HG02610 (cell line): Measurements from ENCODE around the gene TAS1R1.

Source experiments
- ATAC-seq: cut with Tn5 transposase; IDR thresholded peaks from one replicate; pipeline ENCODE4 v1.9.1; 2021; ENCODE audit warnings: mild to moderate bottlenecking, moderate library complexity; ENCODE audit not compliant: unreplicated experiment

TAS1R1 gene

DNA sequence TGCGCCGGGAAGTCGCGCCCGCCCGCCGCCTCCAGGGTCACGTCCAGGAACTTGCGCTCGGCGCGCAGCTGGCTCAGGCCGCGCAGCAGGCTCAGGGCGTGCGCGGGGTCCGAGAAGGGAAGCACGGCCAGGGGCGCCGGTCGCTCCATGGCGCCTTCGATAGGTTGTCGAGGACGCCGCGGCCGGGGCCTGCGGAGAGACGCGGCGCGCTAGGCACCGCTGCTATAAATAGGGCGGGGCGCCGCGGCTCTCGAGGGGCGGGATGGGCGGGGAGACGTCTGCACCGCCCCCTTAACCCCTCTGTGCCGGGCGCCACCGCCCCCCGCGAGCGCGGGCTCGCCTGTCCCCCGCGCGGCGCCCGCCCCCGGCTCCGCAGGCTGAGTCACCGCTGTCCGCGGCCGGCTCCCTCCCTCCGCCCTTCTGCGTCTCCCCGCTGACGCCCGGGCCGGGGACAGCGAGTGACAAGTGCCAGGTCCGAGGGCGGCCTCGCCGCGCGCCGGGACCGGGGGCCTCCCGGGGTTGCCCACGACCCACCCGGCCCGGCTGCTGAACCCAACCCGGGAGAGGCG is 47.6 kb downstream of the TAS1R1 start, which contains the start of gene KLHL21:
Gene KLHL21 (minus strand): TSS at position 201 of the 569 bp plus-strand sequence. CDS start 52 bp downstream, at position 149.
- peak; percentile 46 for ATAC-seq

DNA sequence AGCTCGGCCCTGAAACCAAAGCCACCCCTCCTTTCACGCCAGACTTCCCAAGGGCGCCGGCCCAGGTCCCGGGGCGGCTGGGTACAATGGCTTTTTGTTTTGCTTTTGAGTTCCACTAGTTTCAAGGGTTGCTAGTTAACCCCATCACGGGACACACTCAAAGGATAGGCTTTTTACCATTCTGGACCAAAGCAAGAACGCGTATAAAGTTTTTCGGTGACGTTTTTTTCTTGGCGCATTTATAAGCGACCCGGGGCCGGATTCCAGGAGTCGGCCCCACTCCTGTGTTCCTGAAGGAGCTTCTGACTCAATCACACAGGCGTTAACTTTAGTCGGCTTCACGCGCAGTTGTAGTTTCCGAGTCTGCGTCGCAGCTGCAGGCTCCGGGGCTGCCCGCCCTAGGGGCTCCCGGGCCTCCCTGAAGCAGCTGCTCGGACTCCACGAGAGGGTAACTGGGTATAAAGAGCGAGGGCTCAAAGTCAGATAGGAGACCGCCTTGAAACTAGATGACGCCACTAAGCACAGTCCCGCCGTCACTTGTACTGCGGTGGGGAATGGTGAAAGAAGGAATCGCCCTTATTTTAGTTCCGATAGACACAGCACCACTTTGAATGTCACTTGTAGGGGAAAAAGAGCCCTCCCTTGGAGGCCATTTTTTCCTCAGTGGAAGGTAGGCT is 48.3 kb downstream of the TAS1R1 start:
- peak; percentile 15 for ATAC-seq

DNA sequence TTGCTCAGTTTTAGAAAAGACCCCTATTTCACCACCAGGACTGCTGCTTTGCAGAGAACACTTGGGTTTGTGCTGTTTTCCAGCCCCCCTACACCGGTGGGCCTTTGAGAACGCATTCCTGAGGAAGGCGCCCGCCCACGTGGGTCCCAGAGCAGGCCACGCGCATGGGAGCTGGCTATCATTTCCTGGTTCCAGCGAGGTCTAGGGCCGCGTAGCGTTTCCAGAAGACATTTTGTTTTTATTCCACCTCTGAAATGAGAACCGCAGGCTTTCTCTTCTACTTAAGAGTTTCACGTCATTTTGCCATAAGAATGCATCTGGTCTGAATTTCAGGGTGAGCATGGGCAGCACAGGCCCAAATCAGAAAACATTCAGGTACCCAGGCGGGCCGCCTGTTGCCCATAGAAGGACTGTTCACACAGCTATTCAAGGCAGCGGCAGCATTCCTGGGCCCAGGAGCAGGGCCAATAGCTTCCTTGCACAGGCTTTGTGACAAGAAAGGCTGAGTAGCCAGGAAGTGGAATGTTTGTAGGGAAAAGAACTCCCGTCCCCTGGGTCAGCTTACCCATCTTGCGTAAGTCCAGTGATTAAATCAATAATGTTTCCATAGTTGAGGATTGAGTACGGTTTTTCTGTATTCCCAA is 48.9 kb downstream of the TAS1R1 start:
- ATAC-seq: no peak

DNA sequence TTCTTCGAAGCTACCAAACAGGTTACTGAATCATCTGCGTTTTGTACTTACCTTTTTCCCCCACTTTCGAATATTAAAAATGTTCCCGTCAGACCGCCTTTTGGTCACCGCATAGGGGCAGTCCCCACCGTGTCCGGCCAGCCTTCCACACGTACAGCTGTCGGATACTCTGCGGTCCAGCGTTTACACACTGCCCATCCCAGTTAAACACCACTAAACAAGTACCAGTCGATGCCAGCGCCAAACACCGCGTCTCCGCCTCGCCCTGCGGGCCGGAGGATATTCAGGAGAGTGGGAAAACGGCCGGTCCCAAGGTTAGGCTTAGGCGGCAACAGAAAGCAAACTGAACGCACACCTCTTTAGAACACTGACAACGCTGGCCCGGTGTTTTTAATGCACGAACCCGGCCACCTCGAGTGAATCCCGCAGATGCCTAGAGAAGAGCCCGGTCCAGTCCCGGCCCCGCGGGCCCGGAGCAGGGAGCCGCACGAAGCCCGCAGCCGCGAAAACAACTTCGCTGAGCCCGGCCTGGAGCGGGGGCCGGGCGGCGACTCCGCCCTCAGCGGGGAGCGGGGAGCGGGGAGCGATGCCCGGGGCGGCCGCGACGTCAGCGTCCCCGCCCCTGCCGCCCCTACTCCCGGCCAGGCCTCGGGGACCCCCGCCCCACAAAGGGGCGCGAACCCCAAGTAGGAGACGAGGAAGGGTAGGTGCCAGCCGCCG is 57.7 kb downstream of the TAS1R1 start:
- ATAC-seq: peak; percentile 31

DNA sequence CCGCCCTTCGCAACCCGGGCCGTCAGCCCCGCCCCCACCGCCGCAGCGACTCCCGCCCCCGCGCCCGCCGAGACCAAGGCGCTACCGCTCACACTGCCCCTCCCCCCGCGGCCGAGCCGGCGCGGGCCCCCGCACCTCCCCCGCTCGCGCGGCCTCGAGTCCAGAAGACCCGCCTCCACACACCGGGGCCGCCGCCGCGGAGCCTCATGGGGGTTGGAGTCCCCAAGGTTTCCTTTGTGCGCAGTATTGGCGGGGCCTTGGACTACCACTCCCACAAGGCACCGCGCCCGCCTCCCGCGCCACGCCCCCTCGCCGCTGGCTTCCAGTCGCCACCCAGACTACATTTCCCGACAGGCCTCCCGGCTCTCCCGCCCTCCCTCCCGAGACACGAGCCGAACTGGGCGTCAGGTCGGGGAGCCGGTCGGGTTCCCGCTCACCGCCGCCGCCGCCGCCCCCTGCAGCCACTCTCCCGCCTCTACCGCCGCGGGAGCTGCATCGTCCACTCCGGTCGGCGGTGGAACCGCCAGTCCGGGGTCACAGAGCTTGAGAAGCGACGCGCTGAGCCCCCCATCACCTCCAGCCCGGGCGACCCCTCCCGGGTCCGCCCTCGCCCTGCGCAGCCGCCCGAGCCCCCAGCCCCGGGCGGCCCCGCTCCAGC is 58.4 kb downstream of the TAS1R1 start, which contains the start of gene PHF13:
Gene PHF13 (plus strand): TSS at position 371 of the 658 bp plus-strand sequence. CDS start 336 bp downstream, outside the sequence.
- ATAC-seq: peak; percentile 90

DNA sequence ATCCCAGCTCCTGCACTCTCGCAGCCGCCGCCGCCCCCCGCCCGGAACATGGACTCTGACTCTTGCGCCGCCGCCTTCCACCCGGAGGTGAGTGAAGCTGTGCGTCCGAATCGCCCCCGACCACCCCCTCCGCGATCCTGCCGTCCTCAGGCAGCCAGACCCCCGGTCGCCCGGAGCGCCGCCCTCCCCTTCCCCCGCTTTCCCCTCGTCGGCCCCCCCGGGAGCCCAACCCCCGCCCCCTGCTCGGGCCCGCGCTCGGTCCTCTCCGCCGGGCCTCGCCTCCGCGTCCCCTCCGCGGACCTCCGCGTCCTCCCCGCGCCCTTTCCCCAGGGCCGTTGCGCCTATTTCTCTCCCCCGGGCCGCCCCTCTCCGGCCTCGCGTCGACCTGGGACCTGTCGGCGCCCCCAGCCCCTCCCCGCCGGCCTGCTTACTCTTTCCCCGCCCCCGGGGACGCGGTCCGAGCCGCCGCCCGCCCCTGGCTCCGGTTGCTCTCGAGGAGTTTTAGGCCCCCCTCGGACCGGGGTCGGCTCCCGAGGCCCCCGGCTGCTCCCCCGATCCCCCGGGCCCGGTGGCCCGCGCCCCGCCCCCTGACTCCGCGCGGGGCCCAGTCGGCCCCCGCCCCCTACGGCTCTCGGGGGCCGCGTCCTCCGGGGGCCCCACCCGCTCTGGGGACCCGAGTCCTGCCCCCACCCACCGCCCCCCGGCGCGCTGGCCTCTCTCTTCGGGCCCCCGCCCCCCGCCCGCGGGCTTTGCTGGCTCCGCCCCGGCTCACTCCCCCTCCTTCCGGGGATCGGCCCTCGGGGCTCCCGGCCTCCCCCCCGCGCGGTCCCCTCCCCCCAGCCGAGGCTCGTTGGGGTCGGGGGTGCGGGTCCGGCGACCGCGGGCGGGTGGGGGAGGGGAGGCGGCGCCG is 59.2 kb downstream of the TAS1R1 start:
- ATAC-seq: no peak

DNA sequence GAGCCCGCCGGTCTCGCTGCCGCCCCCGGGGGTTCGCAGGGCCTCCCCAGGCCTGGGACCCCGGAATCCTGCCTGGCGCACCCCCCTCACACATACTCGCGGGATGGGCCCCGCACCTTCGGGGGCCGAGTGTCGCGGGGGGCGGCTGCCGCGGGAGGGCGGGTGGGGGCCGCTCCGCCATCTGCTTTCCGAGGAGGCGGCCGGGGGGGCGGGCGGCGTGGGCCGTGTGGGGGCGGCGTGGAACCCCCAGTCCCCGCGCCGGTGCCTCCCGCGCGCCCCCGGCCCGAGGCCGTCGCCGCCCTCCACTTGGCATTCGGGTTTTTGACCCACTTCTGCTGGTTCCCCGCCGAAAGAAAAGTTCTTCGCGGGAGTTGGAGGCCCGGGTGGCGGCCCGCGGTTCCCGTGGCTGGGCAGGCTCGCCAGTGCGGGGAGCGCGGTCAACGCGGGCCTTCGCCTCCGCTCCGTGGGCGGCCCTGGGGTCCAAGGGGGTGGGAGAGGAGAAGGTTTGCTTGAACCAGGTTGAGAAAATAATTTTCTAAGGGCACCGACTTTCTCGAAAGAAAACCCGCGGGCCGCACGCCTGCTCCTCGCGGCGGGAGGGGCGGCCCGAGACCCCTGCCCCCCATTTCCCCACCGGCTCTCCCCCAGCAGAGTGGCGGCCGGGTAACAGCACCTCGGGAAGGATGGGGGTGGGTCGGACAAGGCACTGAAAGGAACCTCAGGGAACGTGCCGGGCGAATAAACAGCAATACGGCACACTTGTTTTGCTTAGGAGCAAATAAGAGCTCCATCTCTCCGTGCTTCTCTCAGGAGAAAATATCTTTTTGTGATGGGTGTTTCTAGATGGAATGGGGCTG is 60.0 kb downstream of the TAS1R1 start:
- no peak for ATAC-seq

DNA sequence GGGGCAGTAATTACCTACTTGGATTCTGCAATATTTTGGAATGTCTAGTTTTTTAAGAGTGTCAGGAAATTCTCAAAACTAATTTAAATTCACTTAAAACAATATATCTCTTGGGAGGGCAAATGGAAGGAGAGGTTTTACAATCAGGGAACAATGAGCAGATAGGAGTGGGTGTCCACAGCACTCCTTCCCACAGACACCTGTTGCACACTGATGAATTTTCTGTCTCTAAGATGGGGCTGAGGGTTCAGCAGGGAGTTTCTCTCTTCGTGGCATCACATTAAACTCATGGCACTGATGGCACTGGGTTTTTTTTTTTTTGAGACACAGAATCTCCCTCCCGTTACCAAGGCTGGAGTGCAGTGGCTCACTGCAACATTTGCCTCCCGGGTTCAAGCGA is 63.9 kb downstream of the TAS1R1 start:
- ATAC-seq: no peak

DNA sequence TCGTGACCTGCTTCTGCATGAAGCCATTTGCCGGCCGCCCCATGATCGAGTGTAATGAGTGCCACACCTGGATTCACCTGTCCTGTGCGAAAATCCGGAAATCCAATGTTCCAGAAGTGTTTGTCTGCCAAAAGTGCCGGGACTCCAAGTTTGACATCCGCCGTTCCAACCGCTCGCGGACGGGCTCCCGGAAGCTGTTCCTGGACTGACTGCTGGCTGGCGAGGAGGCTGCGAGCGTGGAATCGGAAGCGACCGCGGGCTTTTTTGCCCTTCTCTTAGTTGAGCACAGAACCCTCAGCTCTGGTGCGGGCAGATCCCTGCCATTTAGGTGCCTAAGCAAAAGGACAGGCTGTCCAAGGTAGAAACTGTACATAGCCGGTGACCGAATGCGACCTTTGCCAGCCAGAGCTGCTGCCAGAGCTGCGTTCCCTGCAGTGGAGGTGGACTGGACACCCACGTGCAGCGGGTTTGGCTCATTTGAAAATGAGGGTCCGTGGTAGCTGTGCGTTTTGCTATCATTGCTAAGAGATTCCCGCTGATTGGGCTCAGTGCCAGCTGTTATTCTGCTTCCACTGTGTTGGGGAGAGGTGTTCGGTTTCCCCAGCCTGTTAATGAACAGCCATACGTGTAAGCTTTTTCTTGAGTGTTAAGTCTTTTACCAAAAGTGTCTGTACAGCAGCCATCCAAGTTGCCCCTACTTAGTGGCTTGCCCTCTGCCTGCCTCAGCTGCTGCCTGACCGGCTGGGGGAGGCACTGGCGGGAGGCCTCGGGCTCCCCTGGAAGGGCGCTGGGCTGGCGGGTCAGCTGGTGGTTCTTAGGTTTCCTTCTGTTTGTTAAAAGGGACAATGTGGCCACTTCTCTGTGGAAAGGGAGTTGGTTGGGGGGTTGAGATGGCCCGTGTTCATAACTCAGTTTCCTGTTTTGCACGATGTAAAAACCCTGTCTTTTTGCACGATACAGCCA is 66.6 kb downstream of the TAS1R1 start:
- no peak for ATAC-seq

DNA sequence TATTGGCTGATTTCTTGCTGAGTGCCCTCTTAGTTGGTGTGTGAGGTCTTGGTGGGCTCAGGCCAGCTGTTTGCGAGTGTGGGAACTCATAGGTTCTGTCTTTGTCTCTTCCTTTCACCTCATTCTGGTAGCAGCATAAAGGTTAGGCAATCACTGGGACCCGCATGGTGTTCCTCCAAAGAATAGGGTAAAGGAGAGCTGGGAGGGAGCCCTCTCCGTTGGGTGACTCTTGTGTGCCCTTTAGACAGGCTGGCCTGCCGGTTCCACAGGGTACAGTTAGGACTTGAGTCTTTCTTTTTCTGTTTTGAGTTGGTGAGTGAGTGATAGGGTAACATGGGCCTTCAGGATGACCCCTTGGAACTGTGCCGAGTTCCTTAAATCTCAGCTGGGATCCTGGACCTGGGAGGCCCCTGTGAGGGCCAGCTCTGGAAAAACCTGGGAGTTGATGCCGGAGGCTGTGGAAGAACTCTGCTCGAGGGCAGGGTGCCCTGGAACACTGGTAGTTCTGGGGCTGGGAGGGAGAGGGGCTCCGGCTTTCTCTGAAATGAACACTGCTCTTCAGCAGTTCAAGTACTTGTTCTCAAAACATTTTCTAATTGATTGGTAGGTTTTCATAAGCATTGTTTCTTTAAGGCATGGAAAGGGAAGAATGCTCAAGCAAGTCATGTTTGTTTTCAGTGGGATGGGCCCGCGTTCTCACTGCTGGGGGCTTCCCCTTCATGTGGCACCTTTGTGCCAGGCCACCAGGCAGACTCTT is 67.5 kb downstream of the TAS1R1 start:
- ATAC-seq: no peak

DNA sequence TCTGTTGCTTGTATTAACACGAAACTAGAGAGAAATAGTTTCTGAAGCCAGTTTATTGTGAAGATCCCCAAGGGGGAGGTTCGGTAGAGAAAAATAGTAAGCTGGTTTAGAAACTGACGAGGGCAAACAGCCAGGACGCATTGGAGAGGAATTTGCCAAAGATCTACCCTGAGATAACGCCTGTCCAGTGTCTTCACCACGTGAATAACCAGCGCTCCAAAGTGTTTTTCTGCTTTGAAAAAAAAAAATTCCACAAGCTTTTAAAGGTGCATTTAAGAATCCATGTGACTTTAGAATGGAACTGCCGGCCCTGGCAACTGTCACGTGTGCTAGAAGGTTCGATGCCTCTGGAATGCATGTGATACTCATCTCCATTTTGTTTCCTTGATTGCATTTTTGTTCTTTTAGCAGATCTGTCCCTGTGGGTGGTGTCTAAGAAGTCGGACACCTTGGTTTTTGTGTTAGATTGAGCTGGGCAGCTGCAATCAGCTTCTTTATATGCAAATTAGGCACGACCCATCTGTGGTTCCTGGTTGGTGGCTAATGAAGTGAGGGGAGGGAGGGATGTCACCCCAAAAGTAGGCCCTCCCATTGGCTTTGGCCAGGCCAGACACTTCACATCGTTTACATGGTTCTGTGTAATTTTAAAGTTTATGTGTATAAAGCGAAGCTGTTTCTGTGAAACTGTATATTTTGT is 68.3 kb downstream of the TAS1R1 start:
- ATAC-seq: no peak

DNA sequence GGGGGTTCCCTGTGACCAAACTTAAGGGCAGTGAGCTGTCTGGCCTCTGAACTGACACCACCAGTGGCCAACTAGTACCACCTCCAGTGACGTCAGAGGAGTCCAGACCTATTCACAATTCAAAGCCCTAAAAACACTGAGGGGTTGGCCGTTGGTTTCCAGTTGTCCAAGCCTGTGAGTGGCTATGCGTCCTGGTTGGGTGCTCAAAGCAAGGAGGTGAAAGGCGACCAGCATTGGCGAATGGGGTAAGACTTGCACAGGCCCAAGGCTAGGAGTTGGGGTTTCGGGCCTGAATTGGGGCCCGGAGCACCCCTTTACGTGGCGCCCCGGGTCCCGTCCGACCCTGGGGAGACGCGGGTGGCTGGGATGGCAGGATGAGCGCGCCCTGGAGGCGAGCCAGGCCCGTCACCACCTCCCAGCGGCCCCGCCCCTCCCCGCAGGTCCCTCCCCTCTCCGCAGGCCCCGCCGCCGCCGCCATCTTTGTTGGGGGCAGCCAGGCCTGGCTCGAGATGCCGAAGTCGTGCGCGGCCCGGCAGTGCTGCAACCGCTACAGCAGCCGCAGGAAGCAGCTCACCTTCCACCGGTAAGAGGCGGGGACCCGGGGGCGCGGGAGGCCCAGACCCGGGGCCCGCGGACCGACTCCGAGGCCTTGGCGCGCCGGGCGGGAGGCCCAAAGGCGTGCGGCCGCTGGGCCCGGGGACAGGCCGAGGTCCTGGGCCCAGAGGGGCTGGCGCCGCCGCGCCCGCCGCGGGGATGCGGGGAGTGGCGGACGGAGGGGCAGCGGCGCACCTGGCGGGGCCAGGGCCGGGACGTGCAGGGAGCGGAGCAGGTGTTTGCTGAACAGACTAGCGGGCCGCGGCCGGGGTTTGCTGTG is 69.8 kb downstream of the TAS1R1 start, which contains the start of gene THAP3:
Gene THAP3 (plus strand): TSS at position 159 of the 874 bp plus-strand sequence. CDS start 351 bp downstream, at position 510.
- peak; percentile 74 for ATAC-seq

DNA sequence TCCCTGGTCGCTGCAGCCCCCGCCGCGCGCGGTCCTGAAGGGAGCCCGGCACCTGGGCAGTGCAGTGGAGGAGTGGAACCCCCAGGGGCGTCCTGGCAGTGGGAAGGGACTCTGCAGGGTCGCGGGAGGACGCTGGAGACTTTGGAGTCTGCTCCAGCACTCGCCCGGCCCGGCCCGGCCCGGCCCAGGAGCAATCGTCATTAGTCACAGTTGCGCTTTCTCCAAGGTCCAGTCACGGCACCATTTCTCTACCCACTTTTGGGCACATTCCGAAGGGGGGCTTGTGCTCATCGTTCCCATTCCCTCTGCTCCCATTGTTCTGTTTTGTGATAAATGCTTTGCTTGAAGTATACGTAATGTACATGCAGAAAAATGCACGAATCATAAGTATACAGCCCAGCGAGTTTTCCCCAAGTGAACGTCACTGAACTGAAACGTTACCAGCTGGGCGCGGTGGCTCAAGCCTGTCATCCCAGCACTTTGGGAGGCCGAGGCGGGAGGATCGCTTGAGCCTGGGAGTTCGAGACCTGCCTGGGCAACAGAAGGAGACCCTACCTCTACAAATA is 70.6 kb downstream of the TAS1R1 start:
- no peak for ATAC-seq

DNA sequence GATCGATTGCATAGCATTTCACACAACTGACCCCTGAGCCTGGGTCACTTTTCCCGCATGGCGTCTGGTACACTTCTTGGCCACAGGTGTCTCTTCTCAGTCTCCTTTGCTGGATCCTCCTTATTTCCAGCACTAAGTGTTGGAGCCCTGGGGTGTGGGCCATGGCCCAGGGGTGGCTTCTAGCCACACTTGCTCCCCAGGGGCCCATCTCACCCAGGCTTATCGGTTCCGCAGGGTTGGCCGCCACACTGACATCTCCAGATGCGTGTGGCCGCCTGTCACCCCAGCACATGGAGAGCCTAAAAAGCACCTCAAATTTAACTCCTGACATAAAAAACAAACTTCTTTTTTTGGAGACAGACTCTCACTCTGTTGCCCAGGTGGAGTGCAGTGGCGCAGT is 71.9 kb downstream of the TAS1R1 start:
- ATAC-seq: no peak
